ENCODE data around the gene KCTD21.

Gene KCTD21

GRCh38 chr11:78216021-78216420 is 27.6 kb upstream of the KCTD21 start:
- H3K27me3 ChIP-seq (ENCODE audit: insufficient read depth, poor library complexity, severe bottlenecking), result no peaks in the 10 kb centered on the region
- no peak overlapping the region for H3K4me3 ChIP-seq (replicated peaks; ENCODE audit: insufficient read depth, low read length)
- DNase-seq (ENCODE audit: low read depth in 1 of 2, low spot score in 1 of 2), result no peak
- no peak for TF ChIP-seq POLR2AphosphoS5 (IDR thresholded peaks at IDR 0.05; ENCODE audit: low read depth)
- H3K27ac ChIP-seq (replicated peaks), result no peak overlapping the region

GRCh38 chr11:78214331-78215194 is 26.1 kb upstream of the KCTD21 start:
- TF ChIP-seq REST (IDR thresholded peaks at IDR 0.05; ENCODE audit: insufficient replicate concordance, low read depth), result no peak
- TF ChIP-seq GABPA (IDR thresholded peaks at IDR 0.05; ENCODE audit: low read depth), result no peak
- TF ChIP-seq CTCF (IDR thresholded peaks at IDR 0.05; ENCODE audit: insufficient read depth, low read length), result no peak
- TF ChIP-seq SPI1 (IDR thresholded peaks at IDR 0.05; ENCODE audit: borderline replicate concordance, low read depth), result no peak
- H3K27me3 ChIP-seq (ENCODE audit: insufficient read depth, poor library complexity, severe bottlenecking), result no peaks in the 10 kb centered on the region
- H3K4me3 ChIP-seq (replicated peaks; ENCODE audit: insufficient read depth, low read length), result no peak overlapping the region
- DNase-seq (ENCODE audit: low read depth in 1 of 2, low spot score in 1 of 2), result no peak
- H3K27ac ChIP-seq (replicated peaks), result no peak overlapping the region

GRCh38 chr11:78213526-78214330 is 25.3 kb upstream of the KCTD21 start:
- no peak for DNase-seq (ENCODE audit: low read depth in 1 of 2, low spot score in 1 of 2)
- Histone ChIP-seq H3K27me3 (ENCODE audit: insufficient read depth, poor library complexity, severe bottlenecking) (no peaks in the 10 kb centered on the region), H3K27ac (replicated peaks) (no peak overlapping the region), H3K4me3 (replicated peaks; ENCODE audit: insufficient read depth, low read length) (no peak overlapping the region)
- TF ChIP-seq SPI1 (IDR thresholded peaks at IDR 0.05; ENCODE audit: borderline replicate concordance, low read depth) (no peak), CTCF (IDR thresholded peaks at IDR 0.05; ENCODE audit: insufficient read depth, low read length) (no peak), POLR2AphosphoS5 (IDR thresholded peaks at IDR 0.05; ENCODE audit: low read depth) (no peak), GABPA (IDR thresholded peaks at IDR 0.05; ENCODE audit: low read depth) (no peak), REST (IDR thresholded peaks at IDR 0.05; ENCODE audit: insufficient replicate concordance, low read depth) (no peak)

- TF ChIP-seq CTCF (IDR thresholded peaks at IDR 0.05; ENCODE audit: insufficient read depth, low read length) (no peak), SPI1 (IDR thresholded peaks at IDR 0.05; ENCODE audit: borderline replicate concordance, low read depth) (no peak), REST (IDR thresholded peaks at IDR 0.05; ENCODE audit: insufficient replicate concordance, low read depth) (no peak), GABPA (IDR thresholded peaks at IDR 0.05; ENCODE audit: low read depth) (no peak), POLR2AphosphoS5 (IDR thresholded peaks at IDR 0.05; ENCODE audit: low read depth) (no peak)
These were observed 24.4 kb upstream of the KCTD21 start for GRCh38 chr11:78212586-78213371.

More at GRCh38 chr11:78212586-78213371, 24.4 kb upstream of the KCTD21 start:
- Histone ChIP-seq H3K4me3 (replicated peaks; ENCODE audit: insufficient read depth, low read length) (no peak overlapping the region), H3K27me3 (ENCODE audit: insufficient read depth, poor library complexity, severe bottlenecking) (no peaks in the 10 kb centered on the region), H3K27ac (replicated peaks) (no peak overlapping the region)
- no peak for DNase-seq (ENCODE audit: low read depth in 1 of 2, low spot score in 1 of 2)
